PC-9 (cell line): ENCODE data around the gene CYLD. TPM values are rescaled to one million over a fixed set of nuclear protein-coding genes. Genes with fewer than 3 reads are reported as not detected.

Experiments
- BruUV-seq: library from RNA; stranded (reverse); fragments of 400-500 nt; replicated peaks from 2 replicates; lab custom pipeline; 2021; lab: Mats Ljungman, UMichigan
- CTCF ChIA-PET: fragments of 300-600 bp; sonication (Branson Sonifier 250); formaldehyde crosslinking; loops from one replicate; lab custom pipeline; 2022; ENCODE audit warnings: antibody characterized with exemption; lab: Charles Lee
- POLR2A ChIA-PET: fragments of 300-600 bp; sonication (Branson Sonifier 250); formaldehyde crosslinking; loops from one replicate; lab custom pipeline; 2022; ENCODE audit warnings: antibody characterized with exemption; ENCODE audit not compliant: unreplicated experiment; lab: Charles Lee
- DNase-seq, 2 experiments: peaks; one replicate each; pipeline versions ENCODE4 v3.0.0 to v3.0.0-alpha.2; 2015 to 2022; ENCODE audit warnings: mixed read lengths in 1 of 2
- H2AFZ ChIP-seq: fragments of 200-600 bp; sonication (generic); 2 replicates; pipeline ENCODE4 v1.8.1; 2017; ENCODE audit warnings: antibody characterized with exemption
- H3F3A ChIP-seq: fragments of 200-600 bp; sonication (generic); 2 replicates; pipeline ENCODE4 v1.8.1; 2017; ENCODE audit warnings: antibody characterized with exemption, mild to moderate bottlenecking, low read depth; ENCODE audit not compliant: insufficient read depth
- H3K27ac ChIP-seq: fragments of 200-600 bp; sonication (generic); 2 replicates; pipeline ENCODE4 v1.6.1; 2016; ENCODE audit warnings: mixed run types
- H3K27me3 ChIP-seq: fragments of 200-600 bp; sonication (generic); 2 replicates; pipeline ENCODE4 v1.6.1; 2016; ENCODE audit warnings: low read depth, mixed run types; ENCODE audit not compliant: insufficient read depth
- H3K36me3 ChIP-seq: fragments of 200-600 bp; sonication (generic); 2 replicates; pipeline ENCODE4 v1.6.1; 2016; ENCODE audit warnings: low read depth, mixed run types
- H3K4me1 ChIP-seq: fragments of 200-600 bp; sonication (generic); replicated peaks from 2 replicates; pipeline ENCODE4 v1.6.1; 2016; ENCODE audit warnings: mixed run types; ENCODE audit not compliant: insufficient read depth
- H3K4me2 ChIP-seq: fragments of 200-600 bp; sonication (generic); 2 replicates; pipeline ENCODE4 v1.6.1; 2017; ENCODE audit warnings: mixed run types
- H3K4me3 ChIP-seq: fragments of 200-600 bp; sonication (generic); 2 replicates; pipeline ENCODE4 v1.6.1; 2016; ENCODE audit warnings: mixed run types
- H3K79me2 ChIP-seq: fragments of 200-600 bp; sonication (generic); 2 replicates; pipeline ENCODE4 v1.6.1; 2017; ENCODE audit warnings: low read depth, mixed run types
- H3K9me2 ChIP-seq: fragments of 200-600 bp; sonication (generic); 2 replicates; pipeline ENCODE4 v1.8.1; 2017; ENCODE audit warnings: mild to moderate bottlenecking; ENCODE audit not compliant: insufficient read depth
- H3K9me3 ChIP-seq: fragments of 200-600 bp; sonication (generic); 2 replicates; pipeline ENCODE4 v1.8.1; 2016; ENCODE audit warnings: low read depth; ENCODE audit not compliant: insufficient read depth
- H4K20me1 ChIP-seq: fragments of 200-600 bp; sonication (generic); 2 replicates; pipeline ENCODE4 v1.8.1; 2017; ENCODE audit not compliant: insufficient read depth
- CTCF ChIP-seq: fragments of 200-600 bp; sonication (generic); conservative IDR thresholded peaks from 2 replicates; pipeline ENCODE4 v1.6.1; 2017; ENCODE audit warnings: mixed run types, antibody characterized with exemption, mild to moderate bottlenecking, moderate library complexity
- EZH2 ChIP-seq: fragments of 200-600 bp; sonication (generic); IDR thresholded peaks from 2 replicates; pipeline ENCODE4 v1.8.0; 2017; ENCODE audit warnings: antibody characterized with exemption, low read depth
- intact Hi-C: fragments of 100-400 bp; cut with micrococcal nuclease; formaldehyde crosslinking; loops from one replicate; pipeline ENCODE4 v1.10.0; 2022; ENCODE audit not compliant: unreplicated experiment
- total RNA-seq: library from RNA; stranded (reverse); gene quantifications from 2 replicates; pipeline ENCODE4 v1.2.3, GENCODE V29; 2021

CYLD gene
- total RNA-seq, 1 experiment from 2014 or later = 19.0 TPM

- Histone ChIP-seq H3F3A (no peaks in the 10 kb centered on the region), H3K9me3 (no peaks in the 10 kb centered on the region), H3K4me3 (no peak overlapping the region), H4K20me1 (no peaks in the 10 kb centered on the region), H3K4me2 (no peak overlapping the region), H3K36me3 (no peaks in the 10 kb centered on the region), H3K27ac (no peak overlapping the region), H3K79me2 (no peaks in the 10 kb centered on the region), H3K9me2 (no peaks in the 10 kb centered on the region), H3K4me1 (no peaks in the 10 kb centered on the region), H2AFZ (no peak overlapping the region), H3K27me3 (peaks cover 27% of the 10 kb centered on the region)
- CTCF ChIA-PET = no interaction called here
- no TSS peak for BruUV-seq
- TF ChIP-seq EZH2 (no peak), CTCF (no peak)
- POLR2A ChIA-PET = no interaction called here
- DNase-seq = no peak
- intact Hi-C loops = no loop called here
These were observed 67.7 kb downstream of the CYLD start for GRCh38 chr16:50809561-50809960.

GRCh38 chr16:50810241-50810965, 68.5 kb downstream of the CYLD start:
- CTCF ChIA-PET = no interaction called here

GRCh38 chr16:50812046-50812445, 70.2 kb downstream of the CYLD start:
- no TSS peak for BruUV-seq
- no peak overlapping the region for H3K4me2 ChIP-seq
- no peaks in the 10 kb centered on the region for H3F3A ChIP-seq
- H3K4me3 ChIP-seq = no peak overlapping the region
- no peak overlapping the region for H2AFZ ChIP-seq
- H3K4me1 ChIP-seq = no peaks in the 10 kb centered on the region
- no peaks in the 10 kb centered on the region for H3K9me3 ChIP-seq
- H3K36me3 ChIP-seq = no peaks in the 10 kb centered on the region
- ChIA-PET POLR2A (no interaction called here), CTCF (no interaction called here)
- no peaks in the 10 kb centered on the region for H4K20me1 ChIP-seq
- no peak overlapping the region for H3K27ac ChIP-seq
- no peaks in the 10 kb centered on the region for H3K79me2 ChIP-seq
- peaks cover 51% of the 10 kb centered on the region for H3K27me3 ChIP-seq
- DNase-seq = no peak
- no peaks in the 10 kb centered on the region for H3K9me2 ChIP-seq
- TF ChIP-seq CTCF (no peak), EZH2 (no peak)
- intact Hi-C loops = no loop called here

More at GRCh38 chr16:50810241-50810965, 68.5 kb downstream of the CYLD start:
- Histone ChIP-seq H3K79me2 (no peaks in the 10 kb centered on the region), H3K9me3 (no peaks in the 10 kb centered on the region), H3K36me3 (no peaks in the 10 kb centered on the region), H4K20me1 (no peaks in the 10 kb centered on the region), H3K27ac (no peak overlapping the region), H3K9me2 (no peaks in the 10 kb centered on the region), H3K4me3 (no peak overlapping the region), H3K4me1 (no peaks in the 10 kb centered on the region), H3K4me2 (no peak overlapping the region), H3K27me3 (peaks cover 35% of the 10 kb centered on the region), H3F3A (no peaks in the 10 kb centered on the region), H2AFZ (no peak overlapping the region)
- TF ChIP-seq EZH2 = no peak
- BruUV-seq = no TSS peak
- intact Hi-C loops = no loop called here
- DNase-seq = no peak
- POLR2A ChIA-PET = no interaction called here
